B cell (primary cell): ENCODE results near the gene JMY. TPM values are rescaled to one million over a fixed set of nuclear protein-coding genes. Genes with fewer than 3 reads are reported as not detected.

Source experiments
- ATAC-seq: fragments of 200-7000 bp; cut with Tn5 transposase; one replicate; pipeline ENCODE4 v1.10.0; 2021; ENCODE audit warnings: low read depth, mild to moderate bottlenecking, moderate number of reproducible peaks, moderate library complexity
- CTCF ChIA-PET: fragments of 350-600 bp; sonication (Branson Sonifier 250); formaldehyde crosslinking; loops from one replicate; lab custom pipeline; 2021; ENCODE audit warnings: antibody characterized with exemption, inconsistent platforms; lab: Charles Lee
- POLR2A ChIA-PET: fragments of 350-600 bp; sonication (Branson Sonifier 250); formaldehyde crosslinking; loops from one replicate; lab custom pipeline; 2021; ENCODE audit warnings: antibody characterized with exemption; lab: Charles Lee
- DNase-seq: peaks from one replicate; pipeline ENCODE4 v3.0.0; 2013
- H2AFZ ChIP-seq: 2 replicates; pipeline ENCODE4 v1.6.1; 2012; ENCODE audit warnings: mild to moderate bottlenecking, low read depth, low read length; ENCODE audit not compliant: insufficient read depth, poor library complexity, severe bottlenecking
- H3K27ac ChIP-seq, 2 donors: 1 replicate in 1 of 2; 2 replicates in 1 of 2; pipeline ENCODE4 v1.5.1; 2012 to 2013; ENCODE audit warnings: low read length in 2 of 2, mild to moderate bottlenecking in 2 of 2, moderate library complexity in 1 of 2
- H3K27me3 ChIP-seq, 4 experiments: fragments of 200-600 bp in 1 of 4; sonication (generic) in 1 of 4; replicated peaks in 1 of 4; 1 replicate in 2 of 4; 2 replicates in 2 of 4; pipeline versions ENCODE4 v1.6.1 to v1.7.0; 2013 to 2016; ENCODE audit warnings: low read length in 3 of 4, mild to moderate bottlenecking in 2 of 4, mixed read lengths in 1 of 4, moderate library complexity in 1 of 4; ENCODE audit not compliant: insufficient read depth in 4 of 4, control insufficient read depth in 3 of 4; ENCODE audit errors: control extremely low read depth in 1 of 4
- H3K36me3 ChIP-seq, 2 experiments: replicated peaks in 1 of 2; 1 replicate in 1 of 2; 2 replicates in 1 of 2; pipeline versions ENCODE4 v1.6.1 to v1.7.1; 2013; ENCODE audit warnings: low read length in 1 of 2; ENCODE audit not compliant: insufficient read depth in 2 of 2, control insufficient read depth in 1 of 2; ENCODE audit errors: control extremely low read depth in 1 of 2, extremely low read depth in 1 of 2
- H3K4me1 ChIP-seq, 2 donors: fragments of 200-600 bp in 1 of 2; sonication (generic) in 1 of 2; 1 replicate in 1 of 2; 2 replicates in 1 of 2; pipeline versions ENCODE4 v1.5.1 to v1.6.1; 2013 to 2017; ENCODE audit warnings: low read length in 2 of 2; ENCODE audit not compliant: control insufficient read depth in 2 of 2, insufficient read depth in 2 of 2
- H3K4me2 ChIP-seq: replicated peaks from 2 replicates; pipeline ENCODE3; 2012; ENCODE audit warnings: mild to moderate bottlenecking, low read depth, low read length; ENCODE audit not compliant: poor library complexity, severe bottlenecking
- H3K4me3 ChIP-seq, 5 experiments: fragments of 200-600 bp in 1 of 5; sonication (generic) in 1 of 5; 1 replicate in 3 of 5; 2 replicates in 2 of 5; pipeline versions ENCODE4 v1.5.1 to v1.7.0; 2011 to 2016; ENCODE audit warnings: low read length in 4 of 5, mild to moderate bottlenecking in 4 of 5, low read depth in 2 of 5, control low read depth in 1 of 5, moderate library complexity in 1 of 5; ENCODE audit not compliant: insufficient read depth in 1 of 5; ENCODE audit errors: control extremely low read depth in 1 of 5, extremely low read depth in 1 of 5
- H3K79me2 ChIP-seq: fragments of 200-600 bp; sonication (generic); one replicate; pipeline ENCODE4 v1.6.0; 2016; ENCODE audit warnings: low read length; ENCODE audit not compliant: control insufficient read depth, insufficient read depth
- H3K9ac ChIP-seq: fragments of 200-600 bp; sonication (generic); 2 replicates; pipeline ENCODE4 v1.6.1; 2017; ENCODE audit warnings: mild to moderate bottlenecking, low read length, moderate library complexity
- H3K9me3 ChIP-seq, 3 donors: one replicate each; pipeline versions ENCODE4 v1.6.1 to v1.7.1; 2013; ENCODE audit warnings: low read length in 2 of 3; ENCODE audit not compliant: control insufficient read depth in 2 of 3, insufficient read depth in 1 of 3; ENCODE audit errors: control extremely low read depth in 1 of 3
- H4K20me1 ChIP-seq: 2 replicates; pipeline ENCODE4 v1.6.0; 2012; ENCODE audit warnings: mild to moderate bottlenecking, low read length; ENCODE audit not compliant: insufficient read depth, control insufficient read depth, poor library complexity, severe bottlenecking
- H3K27ac Mint-ChIP-seq: one replicate; pipeline ENCODE4 v1.8.0; 2021; ENCODE audit warnings: mixed read lengths
- H3K27me3 Mint-ChIP-seq: one replicate; pipeline ENCODE4 v1.8.0; 2021; ENCODE audit warnings: mixed read lengths
- H3K4me1 Mint-ChIP-seq: one replicate; pipeline ENCODE4 v1.8.0; 2021; ENCODE audit warnings: mixed read lengths
- H3K4me3 Mint-ChIP-seq: one replicate; pipeline ENCODE4 v1.8.0; 2021; ENCODE audit warnings: mixed read lengths
- H3K9me3 Mint-ChIP-seq: one replicate; pipeline ENCODE4 v1.8.0; 2022; ENCODE audit warnings: mixed read lengths; ENCODE audit not compliant: insufficient read depth
- EZH2 ChIP-seq: IDR thresholded peaks from 2 replicates; pipeline ENCODE4 v1.6.1; 2012; ENCODE audit warnings: borderline replicate concordance, low read depth, mild to moderate bottlenecking, moderate library complexity, low read length; ENCODE audit not compliant: insufficient read depth, poor library complexity, severe bottlenecking
- WGBS: methylation state at CpG from one replicate; pipeline ENCODE4 v1.1.5; 2013; ENCODE audit warnings: missing lambda C conversion rate; ENCODE audit not compliant: insufficient coverage; 5-methylcytosine and 5-hydroxymethylcytosine counted together
- intact Hi-C: fragments of 100-400 bp; cut with micrococcal nuclease; formaldehyde crosslinking; loops from one replicate; pipeline ENCODE4 v1.10.0; 2022
- polyA plus RNA-seq: library from polyadenylated mRNA; depleted of rRNA; stranded (reverse); fragments of >200 nt; gene quantifications from 2 replicates; pipeline ENCODE4 v1.2.3, GENCODE V29; 2012
- total RNA-seq, 2 donors: library from RNA; stranded (reverse); fragments of 120-200 nt in 1 of 2; gene quantifications; 1 replicate in 1 of 2; 2 replicates in 1 of 2; pipeline versions ENCODE4 v1.2.3 to v1.2.4, GENCODE V29; 2013 to 2022
- TF ChIP-seq, protein P1 (sequence below): fragments of 200-600 bp; IDR thresholded peaks from one replicate; pipeline ENCODE4 v1.8.0; 2022; ENCODE audit warnings: antibody characterized with exemption, mild to moderate bottlenecking

Gene JMY
- total and polyA plus RNA-seq, 2 donors (not counting 1 experiment from before 2014, with no cell fraction given), result 2.7 to 20.5 TPM

DNA sequence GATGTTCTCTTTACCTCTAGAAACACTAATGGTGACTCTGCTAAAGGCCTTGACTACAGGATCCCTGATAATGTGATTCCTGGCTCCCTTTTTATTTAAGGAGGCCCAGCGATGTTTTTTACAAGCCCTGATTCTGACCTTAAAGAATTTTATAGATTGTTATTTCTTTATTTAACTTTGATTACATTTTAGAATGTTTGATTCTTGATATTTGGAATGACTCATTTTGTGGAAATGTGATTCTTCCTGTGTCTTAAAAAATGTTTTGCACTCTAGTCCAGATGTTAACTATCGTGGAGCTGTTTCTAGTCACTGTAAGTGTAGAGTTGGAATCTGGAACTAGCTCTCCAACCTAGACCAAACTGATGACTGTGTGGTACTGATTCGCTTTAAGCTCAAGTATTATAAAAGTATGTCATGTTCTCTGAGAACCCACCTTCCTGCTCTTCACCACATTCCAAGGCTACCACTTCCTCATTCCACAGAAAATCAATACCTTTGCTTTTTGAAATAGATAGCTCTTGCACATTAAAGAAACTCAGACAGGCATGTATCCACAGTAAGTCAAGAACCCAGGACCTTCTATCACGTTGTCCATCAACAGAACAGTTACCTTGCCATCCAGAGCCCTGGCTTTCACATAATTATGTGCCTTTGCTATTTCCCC lies 65.2 kb downstream of the JMY start:
- H3K4me3 Mint-ChIP-seq, result no peak overlapping the region
- Histone ChIP-seq H2AFZ (no peak overlapping the region), H3K36me3 (peaks cover 2 to 33% of the 10 kb centered on the region in 2 experiments), H3K9me3 (no peaks in the 10 kb centered on the region), H3K27me3 (no peaks in the 10 kb centered on the region), H3K79me2 (no peaks in the 10 kb centered on the region), H3K9ac (no peak overlapping the region), H3K4me1 (no peaks in the 10 kb centered on the region), H3K27ac (no peak overlapping the region), H3K4me3 (no peak overlapping the region), H4K20me1 (no peaks in the 10 kb centered on the region), H3K4me2 (no peak overlapping the region)
- H3K4me1 Mint-ChIP-seq, result peaks cover 3% of the 10 kb centered on the region
- DNase-seq (no peak), ATAC-seq (no peak)
- intact Hi-C loops, result no loop called here
- POLR2A ChIA-PET, result no interaction called here
- no peaks in the 10 kb centered on the region for H3K9me3 Mint-ChIP-seq
- CTCF ChIA-PET, result no interaction called here
- 100% methylated on average over 1 of the region's 4 CpGs for WGBS
- H3K27me3 Mint-ChIP-seq, result no peaks in the 10 kb centered on the region
- no peak overlapping the region for H3K27ac Mint-ChIP-seq
- TF ChIP-seq, protein P1, sequence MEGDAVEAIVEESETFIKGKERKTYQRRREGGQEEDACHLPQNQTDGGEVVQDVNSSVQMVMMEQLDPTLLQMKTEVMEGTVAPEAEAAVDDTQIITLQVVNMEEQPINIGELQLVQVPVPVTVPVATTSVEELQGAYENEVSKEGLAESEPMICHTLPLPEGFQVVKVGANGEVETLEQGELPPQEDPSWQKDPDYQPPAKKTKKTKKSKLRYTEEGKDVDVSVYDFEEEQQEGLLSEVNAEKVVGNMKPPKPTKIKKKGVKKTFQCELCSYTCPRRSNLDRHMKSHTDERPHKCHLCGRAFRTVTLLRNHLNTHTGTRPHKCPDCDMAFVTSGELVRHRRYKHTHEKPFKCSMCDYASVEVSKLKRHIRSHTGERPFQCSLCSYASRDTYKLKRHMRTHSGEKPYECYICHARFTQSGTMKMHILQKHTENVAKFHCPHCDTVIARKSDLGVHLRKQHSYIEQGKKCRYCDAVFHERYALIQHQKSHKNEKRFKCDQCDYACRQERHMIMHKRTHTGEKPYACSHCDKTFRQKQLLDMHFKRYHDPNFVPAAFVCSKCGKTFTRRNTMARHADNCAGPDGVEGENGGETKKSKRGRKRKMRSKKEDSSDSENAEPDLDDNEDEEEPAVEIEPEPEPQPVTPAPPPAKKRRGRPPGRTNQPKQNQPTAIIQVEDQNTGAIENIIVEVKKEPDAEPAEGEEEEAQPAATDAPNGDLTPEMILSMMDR, result no peak

DNA sequence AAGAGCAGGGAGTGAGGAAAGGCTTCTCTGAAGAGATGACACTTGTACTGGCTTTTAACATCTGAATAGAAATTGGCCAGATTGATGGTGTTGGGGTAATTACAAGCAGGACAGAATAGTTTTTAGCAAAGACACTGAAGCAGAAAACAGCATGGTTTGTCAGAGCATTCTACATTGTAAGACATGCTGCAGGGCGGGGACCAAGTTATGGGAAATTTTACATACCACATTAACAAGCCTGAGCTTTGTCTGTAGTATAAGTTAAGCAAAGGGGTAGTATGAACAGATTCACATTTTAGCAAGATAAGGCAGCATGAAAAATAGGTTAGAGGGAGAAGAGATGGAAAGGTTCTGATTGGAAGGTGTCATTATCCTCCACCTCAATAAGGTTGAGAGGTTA lies 66.5 kb downstream of the JMY start:
- ATAC-seq (no peak), DNase-seq (no peak)
- no peak overlapping the region for H2AFZ ChIP-seq
- no peaks in the 10 kb centered on the region for H3K79me2 ChIP-seq
- H3K9me3 Mint-ChIP-seq, result no peaks in the 10 kb centered on the region
- H3K4me2 ChIP-seq, result no peak overlapping the region
- no peak overlapping the region for H3K9ac ChIP-seq
- H3K27me3 ChIP-seq, result no peaks in the 10 kb centered on the region
- POLR2A ChIA-PET, result no interaction called here
- H3K27ac Mint-ChIP-seq, result no peak overlapping the region
- peaks cover 2 to 43% of the 10 kb centered on the region in 2 experiments for H3K36me3 ChIP-seq
- H4K20me1 ChIP-seq, result no peaks in the 10 kb centered on the region
- H3K4me1 ChIP-seq, result no peaks in the 10 kb centered on the region
- H3K4me3 Mint-ChIP-seq, result no peak overlapping the region
- H3K27ac ChIP-seq, result no peak overlapping the region
- H3K27me3 Mint-ChIP-seq, result no peaks in the 10 kb centered on the region
- WGBS, result no CpG with 5 or more reads among the region's 1 CpG
- TF ChIP-seq, protein P1, result no peak
- TF ChIP-seq EZH2, result no peak
- peaks cover 2% of the 10 kb centered on the region for H3K4me1 Mint-ChIP-seq
- intact Hi-C loops, result no loop called here
- CTCF ChIA-PET, result no interaction called here
- H3K4me3 ChIP-seq, result no peak overlapping the region
- H3K9me3 ChIP-seq, result no peaks in the 10 kb centered on the region
